Lower leg skin (tissue), 3 donors: ENCODE data around the gene MED29.

Experiments used
- CTCF ChIP-seq, 3 donors: fragments of 450-650 bp; IDR thresholded peaks; one replicate each; pipeline ENCODE4 v1.5.1; 2016; ENCODE audit warnings: antibody characterized with exemption in 3 of 3, mild to moderate bottlenecking in 3 of 3, moderate library complexity in 2 of 3
- POLR2A ChIP-seq, 2 donors: fragments of 450-650 bp; IDR thresholded peaks; one replicate each; pipeline ENCODE4 v1.6.1; 2016 to 2017; ENCODE audit warnings: antibody characterized with exemption in 2 of 2, mild to moderate bottlenecking in 1 of 2, moderate library complexity in 1 of 2

GRCh38 chr19:39419003-39419402 lies 27.8 kb downstream of the MED29 start:
- TF ChIP-seq CTCF (IDR thresholded peaks at IDR 0.05) (no peak), POLR2A (IDR thresholded peaks at IDR 0.05) (no peak)
